ENCODE data around the gene TBC1D20.

TBC1D20 gene

DNA sequence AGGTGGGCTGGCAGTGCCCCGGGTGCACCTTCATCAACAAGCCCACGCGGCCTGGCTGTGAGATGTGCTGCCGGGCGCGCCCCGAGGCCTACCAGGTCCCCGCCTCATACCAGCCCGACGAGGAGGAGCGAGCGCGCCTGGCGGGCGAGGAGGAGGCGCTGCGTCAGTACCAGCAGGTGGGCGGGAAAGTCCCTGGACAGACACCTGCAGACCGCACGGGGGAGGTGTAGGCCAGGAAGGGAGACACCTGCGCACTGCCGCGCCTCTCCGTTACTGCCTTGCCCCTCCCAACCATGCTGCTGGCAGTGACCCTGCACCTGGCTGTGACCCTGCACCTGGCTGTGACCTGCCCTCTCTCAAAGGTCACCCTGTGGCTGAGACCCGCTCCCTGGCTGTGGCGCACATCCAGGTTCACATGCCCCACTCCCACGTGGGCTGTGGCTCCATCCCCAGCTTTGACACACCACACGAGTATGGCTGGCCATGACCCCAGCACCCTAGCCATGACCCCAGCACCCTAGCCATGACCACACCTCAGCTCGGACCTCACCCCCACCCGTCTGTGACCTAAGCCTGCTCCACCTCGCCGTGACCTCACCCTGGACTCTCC, 42.7 kb downstream of the TBC1D20 start:
- no peak for DNase-seq (ENCODE audit: low spot score)

DNA sequence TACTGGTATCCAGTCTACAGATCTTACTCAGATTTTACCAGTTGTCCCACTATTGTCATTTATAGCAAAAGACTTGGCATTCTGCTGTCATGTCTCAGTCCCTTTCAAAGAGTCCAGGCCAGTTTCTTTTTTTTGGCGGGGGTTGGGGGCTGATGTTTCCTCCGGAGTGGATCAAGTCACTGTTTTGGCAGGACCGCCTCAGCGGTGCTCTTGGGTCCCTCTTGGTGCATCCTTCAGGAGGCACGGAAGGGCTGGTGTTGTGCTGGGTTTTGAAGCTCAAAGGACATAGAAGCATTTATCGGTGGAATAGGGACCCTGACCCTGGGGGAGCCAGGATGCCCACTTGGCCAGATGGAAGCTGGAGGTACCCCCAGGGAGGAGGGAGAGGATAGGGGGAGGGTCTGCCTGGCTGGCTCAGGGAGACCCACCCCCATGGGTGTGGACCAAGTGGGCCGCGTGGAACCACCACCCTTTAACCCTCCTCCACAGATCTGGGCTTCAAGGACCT, 43.4 kb downstream of the TBC1D20 start:
- DNase-seq (ENCODE audit: low spot score) = no peak

DNA sequence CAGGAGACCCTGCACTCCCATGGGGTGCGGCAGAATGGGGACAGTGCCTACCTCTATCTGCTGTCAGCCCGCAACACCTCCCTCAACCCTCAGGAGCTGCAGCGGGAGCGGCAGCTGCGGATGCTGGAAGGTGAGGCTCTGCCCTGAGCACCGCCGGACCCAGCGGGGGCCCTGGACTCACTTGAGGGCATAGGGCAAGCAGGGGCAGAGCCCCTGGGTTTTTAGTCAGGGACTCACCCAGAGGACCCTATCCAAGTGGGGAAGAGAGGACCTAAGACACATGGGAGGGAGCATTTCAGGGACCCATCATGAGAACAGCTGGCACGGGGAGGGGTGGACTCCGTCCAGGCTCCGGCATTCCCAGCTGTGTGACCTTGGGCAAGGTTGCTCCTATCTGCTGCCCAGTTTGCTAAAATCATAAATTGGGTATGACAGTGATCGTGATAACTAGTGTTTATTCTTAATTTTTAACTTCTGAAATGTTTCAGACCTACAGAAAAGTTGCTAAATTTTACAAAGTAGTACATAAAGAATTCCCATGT, 44.5 kb downstream of the TBC1D20 start:
- no peak for DNase-seq (ENCODE audit: low spot score)

DNA sequence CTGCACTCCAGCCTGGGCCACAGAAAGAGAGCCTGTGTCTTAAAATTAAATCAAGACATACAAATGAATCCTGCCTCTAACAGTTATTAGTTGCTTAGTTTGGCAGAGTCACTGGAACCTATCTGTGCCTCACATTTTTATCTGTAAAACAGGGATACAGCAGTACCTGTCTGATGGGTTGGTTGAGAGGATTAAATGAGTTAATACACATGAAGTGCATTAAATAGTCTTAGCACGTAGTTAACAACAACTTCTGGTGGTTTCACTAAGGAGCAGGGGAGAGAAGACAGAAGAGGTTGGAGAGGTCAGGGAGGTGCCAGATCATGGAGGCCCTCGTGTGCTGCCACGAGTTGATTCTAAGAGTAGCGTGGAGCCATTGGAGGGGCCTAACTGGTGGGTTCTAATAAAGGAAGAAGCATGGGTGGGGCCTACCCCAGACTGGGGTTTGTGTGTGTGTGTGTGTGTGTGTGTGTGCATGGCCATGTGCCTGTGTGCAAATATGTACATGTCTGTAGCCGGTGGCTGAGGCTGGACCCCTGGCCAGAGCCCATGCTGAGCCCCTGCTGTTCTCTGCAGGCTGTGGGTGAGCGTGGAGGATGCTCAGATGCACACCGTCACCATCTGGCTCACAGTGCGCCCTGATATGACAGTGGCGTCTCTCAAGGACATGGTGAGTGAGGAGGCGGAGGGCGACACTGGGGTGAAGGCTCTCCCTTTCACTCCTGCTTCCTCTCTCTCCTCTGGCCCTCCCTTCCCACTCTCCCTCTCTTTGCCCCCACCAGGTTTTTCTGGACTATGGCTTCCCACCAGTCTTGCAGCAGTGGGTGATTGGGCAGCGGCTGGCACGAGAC, 45.2 kb downstream of the TBC1D20 start:
- DNase-seq (ENCODE audit: low spot score) = no peak

DNA sequence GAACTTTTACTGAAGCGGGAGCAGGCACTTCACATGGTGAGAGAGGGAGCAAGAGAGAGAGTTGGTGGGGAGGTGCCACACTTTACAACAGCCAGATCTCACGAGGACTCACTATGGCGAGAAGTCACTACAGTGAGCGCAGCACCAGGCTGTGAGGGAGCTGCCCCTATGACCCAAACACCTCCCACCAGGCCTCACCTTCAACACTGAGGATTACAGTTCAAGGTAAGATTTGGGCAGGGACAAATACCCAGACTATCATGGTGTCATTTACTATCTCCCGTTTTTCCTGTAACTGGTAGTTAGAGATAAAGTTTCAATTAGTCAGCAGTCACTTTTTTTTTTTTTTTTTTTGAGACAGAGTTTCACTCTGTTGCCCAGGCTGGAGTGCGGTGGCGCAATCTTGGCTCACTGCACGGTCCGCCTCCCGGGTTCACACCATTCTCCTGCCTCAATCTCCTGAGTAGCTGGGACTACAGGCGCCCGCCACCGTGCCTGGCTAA, 46.5 kb downstream of the TBC1D20 start:
- no peak for DNase-seq (ENCODE audit: low spot score)

DNA sequence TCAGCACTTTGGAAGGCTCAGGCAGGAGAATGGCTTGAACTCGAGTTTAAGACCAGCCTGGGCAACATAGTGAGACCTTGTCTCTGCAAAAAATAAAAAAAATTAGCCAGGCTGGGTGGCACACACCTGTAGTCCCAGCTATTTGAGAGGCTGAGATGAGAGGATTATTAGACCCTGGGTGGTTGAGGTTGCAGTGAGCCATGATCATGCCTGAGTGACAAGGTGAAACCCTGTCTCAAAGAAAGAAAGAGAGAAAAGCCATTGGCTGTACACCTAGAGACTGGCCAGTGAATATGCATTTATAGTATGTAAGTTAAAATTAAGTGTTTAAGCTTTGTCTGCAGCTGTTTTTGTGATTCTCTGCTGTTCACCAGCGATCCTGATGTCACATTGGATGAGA, 48.2 kb downstream of the TBC1D20 start:
- DNase-seq (ENCODE audit: low spot score) = no peak

DNA sequence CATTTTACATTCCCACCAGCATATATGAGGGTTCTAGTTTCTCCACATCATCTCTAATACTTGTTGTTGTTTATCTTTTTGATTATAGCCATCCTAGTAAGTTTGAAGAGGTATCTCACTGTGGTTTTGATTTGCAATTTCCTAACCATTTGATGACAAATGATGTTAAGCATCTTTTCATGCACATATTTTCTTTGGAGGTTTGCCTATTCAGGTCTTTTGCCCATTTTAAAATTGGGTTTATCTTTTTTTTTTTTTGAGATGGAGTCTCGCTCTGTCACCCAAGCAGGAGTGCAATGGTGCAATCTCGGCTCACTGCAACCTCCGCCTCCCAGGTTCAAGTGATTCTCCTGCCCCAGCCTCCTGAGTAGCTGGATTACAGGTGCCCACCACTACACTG, 50.3 kb downstream of the TBC1D20 start:
- DNase-seq (ENCODE audit: low spot score) = no peak

DNA sequence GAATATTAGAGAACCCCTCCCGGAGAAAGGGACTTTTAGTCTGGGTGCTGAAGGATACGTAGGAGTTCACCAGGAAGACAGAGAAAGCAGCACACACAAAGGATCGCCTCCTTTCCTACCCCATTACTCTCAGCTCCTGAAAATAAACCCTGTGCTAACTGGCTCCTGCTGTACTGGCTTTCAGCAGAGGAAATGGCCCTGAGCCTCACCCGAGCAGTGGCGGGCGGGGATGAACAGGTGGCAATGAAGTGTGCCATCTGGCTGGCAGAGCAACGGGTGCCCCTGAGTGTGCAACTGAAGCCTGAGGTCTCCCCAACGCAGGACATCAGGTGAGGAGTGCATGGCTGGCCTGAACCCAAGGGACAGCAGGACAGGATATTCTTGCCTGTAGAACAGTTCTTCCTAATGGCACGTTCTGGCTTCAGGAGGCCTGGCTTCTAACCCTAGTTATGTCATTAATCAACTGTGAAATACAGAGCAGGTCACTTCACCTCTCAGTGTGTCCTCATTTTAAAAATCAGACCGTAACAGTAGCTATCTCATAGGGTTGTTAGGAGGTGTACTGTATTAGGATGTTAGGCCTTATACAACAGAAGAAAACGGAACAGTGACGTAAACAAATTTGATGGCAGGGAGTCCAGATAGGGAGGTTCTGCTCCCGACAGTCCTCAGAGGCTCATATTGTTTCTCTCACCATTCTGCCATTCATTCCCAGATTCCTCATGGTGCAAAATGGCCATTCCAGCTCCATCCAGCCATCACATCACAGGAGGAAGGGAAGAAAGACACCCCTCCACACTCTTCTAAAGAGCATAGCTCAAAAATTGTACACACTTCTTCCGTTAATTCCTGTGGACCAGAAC, 52.4 kb downstream of the TBC1D20 start:
- peak; percentile 97 for DNase-seq (ENCODE audit: low spot score)

DNA sequence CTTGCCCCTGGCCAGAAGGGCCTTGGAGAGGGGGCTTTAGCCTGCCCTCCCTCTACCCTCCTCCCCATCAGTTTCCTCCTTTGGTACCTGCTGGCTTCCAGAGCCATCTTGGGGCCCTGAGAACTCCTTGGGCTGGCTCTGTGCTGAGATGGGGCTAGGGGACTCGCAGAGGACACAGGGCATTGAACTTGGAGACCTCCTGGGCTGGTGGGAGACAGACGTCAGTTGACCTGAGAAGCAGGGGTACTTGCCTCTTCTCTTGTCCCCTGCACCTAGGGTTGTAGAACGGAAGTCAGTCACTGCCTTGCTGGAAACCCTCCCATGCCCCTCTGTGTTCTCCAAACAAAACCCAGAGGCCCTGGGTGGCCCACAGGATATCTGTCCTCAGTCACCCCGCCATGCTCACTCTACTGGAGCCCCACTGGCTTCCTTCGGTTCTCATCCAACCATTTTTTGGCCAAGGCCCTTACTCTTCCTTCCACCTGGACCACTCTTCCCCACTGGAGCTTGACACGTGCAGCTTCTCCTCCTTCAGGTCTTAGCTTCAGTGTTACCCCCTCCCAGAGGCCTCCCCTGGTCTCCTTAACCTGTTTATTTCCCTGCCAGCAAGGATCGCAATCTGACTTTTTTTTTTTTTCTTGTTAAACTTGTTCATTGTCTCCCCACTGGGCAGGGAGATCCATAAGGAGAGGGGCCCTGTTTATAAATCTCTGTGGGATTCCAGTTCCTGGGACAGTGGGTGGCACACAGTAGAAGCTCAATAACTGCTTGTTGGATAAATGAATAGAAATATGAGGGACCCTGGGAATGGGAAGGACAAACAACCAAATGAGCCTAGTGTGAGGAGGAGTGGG, 53.3 kb downstream of the TBC1D20 start:
- no peak for DNase-seq (ENCODE audit: low spot score)

DNA sequence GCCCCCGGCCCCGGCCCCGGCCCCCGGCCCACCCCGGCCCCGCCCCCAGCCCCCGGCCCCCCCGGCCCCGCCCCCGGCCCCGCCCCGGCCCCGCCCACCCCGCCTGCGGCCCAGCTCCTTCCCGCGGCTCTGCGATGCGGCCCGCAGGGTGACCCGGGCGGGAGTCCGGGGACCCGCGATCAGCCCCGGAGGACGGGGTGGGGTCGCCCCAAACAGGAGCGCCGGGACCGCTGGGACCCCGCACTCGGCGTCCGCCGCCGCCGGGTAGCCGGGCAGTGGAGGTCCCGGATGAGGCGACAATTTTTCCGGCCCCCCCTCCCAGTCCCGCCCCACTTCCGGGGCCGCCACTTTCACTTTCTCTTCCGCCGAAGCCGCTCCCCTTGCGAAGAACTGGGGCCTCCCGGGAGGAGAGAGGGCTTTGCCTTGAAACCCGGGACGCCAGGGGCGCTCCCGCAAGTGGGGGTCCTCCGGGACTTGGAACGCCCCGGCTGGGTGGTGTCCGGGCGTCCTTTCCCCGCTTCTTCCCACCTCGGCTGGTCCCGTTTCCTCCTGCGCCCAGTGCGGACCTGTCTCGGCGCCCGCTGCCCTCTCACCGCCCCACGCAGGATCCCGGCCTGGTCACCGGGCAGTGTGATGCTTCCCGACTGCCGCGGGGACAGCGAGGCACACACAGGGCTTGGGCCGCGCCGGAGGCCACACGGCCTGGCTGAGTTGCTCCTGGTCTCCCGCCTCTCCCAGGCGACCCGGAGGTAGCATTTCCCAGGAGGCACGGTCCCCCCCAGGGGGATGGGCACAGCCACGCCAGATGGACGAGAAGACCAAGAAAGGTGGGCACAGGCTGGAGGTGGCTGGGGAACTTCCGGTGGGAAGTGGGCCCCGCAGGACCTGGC, 54.1 kb downstream of the TBC1D20 start, which contains the start of gene RBCK1:
Gene RBCK1 (plus strand): TSS at position 347 of the 890 bp plus-strand sequence. CDS start 459 bp downstream, at position 806.
- peak; percentile 75 for DNase-seq (ENCODE audit: low spot score)

DNA sequence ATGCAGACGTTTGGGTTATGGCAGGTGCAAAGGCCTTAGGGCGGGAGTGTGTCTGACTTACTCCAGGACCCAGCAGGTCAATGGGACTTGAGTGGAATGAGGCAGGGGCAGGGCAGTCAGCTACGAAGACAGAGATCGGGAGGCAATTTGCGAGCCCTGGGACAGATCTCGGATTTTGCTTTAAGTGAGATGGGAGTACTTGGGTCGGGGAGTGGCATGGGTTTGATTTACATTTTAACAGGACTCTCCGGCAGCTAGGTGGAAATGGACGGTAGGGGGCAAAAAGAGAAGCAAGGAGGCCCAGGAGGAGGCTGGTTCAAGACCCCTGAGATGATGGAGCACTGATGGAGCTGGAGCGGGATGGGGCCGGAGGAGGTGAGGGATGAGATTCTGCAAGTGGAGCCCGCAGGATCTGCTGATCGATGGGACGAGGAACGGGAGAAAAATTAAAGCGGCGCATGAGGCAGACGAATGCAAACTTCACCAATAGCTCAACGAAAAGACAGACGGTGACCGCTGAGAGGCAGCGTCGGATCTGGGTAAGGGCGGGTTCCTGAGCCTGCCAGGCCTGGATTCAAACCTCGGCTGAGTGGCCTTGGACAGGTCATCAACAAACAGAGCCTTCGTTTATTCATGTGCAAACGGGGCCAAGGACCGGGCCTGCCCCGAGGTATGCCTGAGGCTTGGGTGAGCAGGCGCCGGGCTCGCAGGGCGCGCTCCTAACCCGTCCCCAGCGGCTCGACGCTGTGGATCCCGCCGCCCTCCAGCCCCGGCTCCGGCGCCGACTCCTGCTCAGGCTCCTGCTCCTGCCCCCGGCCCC, 55.0 kb downstream of the TBC1D20 start:
- peak; percentile 82 for DNase-seq (ENCODE audit: low spot score)

DNA sequence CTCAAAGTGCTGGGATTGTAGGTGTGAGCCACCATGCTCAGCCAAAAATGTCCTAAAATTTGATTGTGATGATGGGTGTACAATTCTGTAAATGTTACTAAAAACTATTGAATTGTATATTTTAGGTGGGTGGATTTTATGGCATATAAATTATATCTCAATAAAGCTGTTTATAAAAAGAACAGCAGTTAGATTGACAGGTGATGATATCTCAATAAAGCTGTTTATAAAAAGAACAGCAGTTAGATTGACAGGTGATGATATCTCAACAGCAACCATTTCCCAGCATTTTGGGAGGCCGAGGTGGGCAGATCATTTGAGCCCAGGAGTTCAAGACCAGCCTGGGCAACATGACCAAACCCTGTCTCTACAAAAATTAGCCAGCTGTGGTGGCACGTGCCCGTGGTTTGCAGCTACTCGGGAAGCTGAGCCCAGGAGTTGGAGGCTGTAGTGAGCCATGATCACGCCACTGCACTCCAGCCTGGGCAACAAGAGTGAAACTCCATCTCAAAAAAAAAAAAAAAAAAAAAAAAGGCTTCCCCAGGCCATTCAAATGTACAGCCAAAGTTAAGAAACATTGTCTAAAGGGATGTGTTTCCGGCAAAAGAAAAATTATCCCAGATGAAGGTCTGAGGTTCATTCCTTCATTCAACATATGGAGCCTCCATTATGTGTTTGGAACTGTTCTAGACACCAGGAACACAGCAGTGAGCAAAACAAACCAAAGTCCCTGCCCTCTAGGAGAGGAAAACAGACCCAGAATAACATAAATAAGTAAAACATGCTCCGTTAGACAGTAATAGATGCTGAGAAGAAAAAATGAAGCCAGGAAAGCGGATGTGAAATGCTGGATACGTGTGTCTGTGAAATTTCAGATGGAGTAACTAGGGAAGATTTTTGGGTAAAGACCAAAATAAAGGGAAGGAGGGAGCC, 55.9 kb downstream of the TBC1D20 start:
- DNase-seq (ENCODE audit: low spot score) = no peak

DNA sequence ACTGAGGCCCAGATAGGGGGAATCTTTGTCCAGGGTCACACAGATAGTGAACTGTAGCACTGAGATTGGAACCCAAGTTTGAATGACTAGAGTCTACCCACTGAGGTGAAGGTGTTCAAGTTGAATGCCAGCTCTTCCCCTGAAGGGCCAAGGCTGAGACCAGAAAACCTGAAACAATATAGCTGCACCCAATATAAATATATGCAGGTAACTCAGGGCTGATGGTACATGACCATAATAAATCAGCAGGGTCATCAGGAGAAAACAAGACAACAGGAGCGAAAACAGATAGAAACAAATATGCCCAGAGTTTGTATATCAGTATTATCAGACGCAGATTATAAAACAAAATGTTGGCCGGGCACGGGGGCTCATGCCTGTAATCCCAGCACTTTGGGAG, 58.2 kb downstream of the TBC1D20 start:
- DNase-seq (ENCODE audit: low spot score) = no peak

DNA sequence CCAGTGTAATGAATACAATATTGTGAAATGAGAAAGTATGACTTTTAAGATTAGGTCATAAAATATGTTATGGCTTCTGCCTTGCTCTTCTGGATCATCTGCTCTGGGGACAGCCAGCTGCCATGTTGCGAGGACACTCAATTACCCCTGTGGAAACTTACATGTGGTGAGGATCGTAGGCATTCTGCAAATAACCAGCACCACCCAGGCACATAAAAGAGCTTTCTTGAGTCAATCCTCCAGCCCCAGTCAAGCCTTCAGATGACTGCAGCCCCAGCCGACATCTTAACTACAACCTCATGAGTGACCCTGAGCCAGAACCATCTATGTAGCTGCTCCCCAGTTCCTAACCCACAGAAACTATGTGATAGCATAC, 58.8 kb downstream of the TBC1D20 start:
- no peak for DNase-seq (ENCODE audit: low spot score)

DNA sequence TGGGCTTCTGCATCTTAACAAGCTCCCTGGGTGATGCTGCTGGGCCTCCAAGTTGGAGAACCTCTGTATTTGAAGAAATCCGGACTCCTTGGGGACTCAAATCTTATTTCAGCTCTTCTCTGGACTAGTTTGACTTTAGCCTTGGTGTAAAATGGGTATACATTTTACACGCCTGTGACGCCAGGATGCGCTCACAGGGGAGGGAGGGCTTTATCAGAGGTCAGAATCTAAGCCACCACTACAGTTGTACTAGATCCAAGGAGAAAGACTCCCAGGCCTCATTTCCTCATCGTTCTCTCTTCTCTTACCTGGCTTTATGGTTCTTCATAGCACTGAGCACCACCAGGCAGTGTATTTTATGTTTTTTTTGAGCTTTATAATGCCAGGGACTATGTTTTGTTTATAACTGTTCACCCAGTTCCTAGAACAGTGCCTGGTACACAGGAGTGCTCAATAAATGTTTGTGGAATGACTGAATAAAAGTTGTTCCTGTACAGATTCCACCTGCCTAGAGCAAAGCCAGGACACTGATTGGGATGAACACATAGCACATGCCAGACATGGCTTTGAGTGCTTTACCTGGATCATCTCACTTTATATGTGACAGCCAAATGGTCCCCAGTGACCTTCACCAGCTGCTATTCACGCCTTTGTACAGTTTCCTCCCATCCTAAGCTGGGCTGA, 59.3 kb downstream of the TBC1D20 start:
- no peak for DNase-seq (ENCODE audit: low spot score)

DNA sequence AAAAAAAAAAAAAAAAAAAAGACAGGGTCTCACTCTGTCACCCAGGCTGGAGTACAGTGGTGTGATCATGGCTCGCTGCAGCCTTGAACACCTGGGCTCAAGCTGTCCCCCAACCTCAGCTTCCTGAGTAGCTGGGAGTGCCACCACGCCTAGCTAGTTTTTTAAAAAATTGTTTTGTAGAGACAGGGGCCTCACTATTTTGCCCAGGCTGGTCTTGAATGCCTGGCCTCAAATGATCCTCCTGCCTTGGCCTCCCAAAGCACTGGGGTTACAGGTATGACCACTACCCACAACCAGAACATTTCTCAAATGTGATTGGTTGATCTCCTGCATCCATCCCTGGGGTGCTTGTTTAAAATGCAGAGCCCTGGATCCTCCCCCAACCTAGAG, 59.8 kb downstream of the TBC1D20 start:
- DNase-seq (ENCODE audit: low spot score) = no peak

Measured in cerebellar cortex (tissue), 1 donor.